ENCODE results near the gene PACSIN1. TPM values are rescaled to one million over a fixed set of nuclear protein-coding genes. Genes with fewer than 3 reads are reported as not detected.

PACSIN1 gene
- total and polyA plus RNA-seq, 2 experiments from 2014 or later, result 0.05 to 0.37 TPM

- Histone ChIP-seq H3K36me3 (replicated peaks; ENCODE audit: insufficient read depth, low read depth) (no peaks in the 10 kb centered on the region), H3K27ac (no peak overlapping the region), H3K4me3 (no peak overlapping the region), H4K20me1 (ENCODE audit: insufficient read depth, poor library complexity, severe bottlenecking) (no peaks in the 10 kb centered on the region), H3K9me3 (ENCODE audit: low read depth) (no peaks in the 10 kb centered on the region), H3K9me2 (replicated peaks; ENCODE audit: insufficient read depth) (no peaks in the 10 kb centered on the region), H3K4me1 (ENCODE audit: insufficient read depth) (peaks cover 12% of the 10 kb centered on the region), H3K27me3 (no peaks in the 10 kb centered on the region), H3K79me2 (no peaks in the 10 kb centered on the region), H3K4me2 (peak overlapping the region; percentile 93), H2AFZ (peak overlapping the region; percentile 83)
- TF ChIP-seq CTCF (IDR thresholded peaks at IDR 0.05; ENCODE audit: poor library complexity), result no peak
- TF ChIP-seq EZH2 (IDR thresholded peaks at IDR 0.05; ENCODE audit: borderline replicate concordance), result no peak
- no peak for TF ChIP-seq EZH2phosphoT487 (IDR thresholded peaks at IDR 0.05; ENCODE audit: low read depth, severe bottlenecking, unreplicated experiment)
- no peak for DNase-seq (ENCODE audit: low spot score)
- WGBS (ENCODE audit: low lambda C conversion rate, missing lambda C conversion rate), result 84% methylated on average over 12 of the region's 12 CpGs
Measured at GRCh38 chr6:34527751-34528670, 62.1 kb downstream of the PACSIN1 start.

- Histone ChIP-seq H2AFZ (no peak overlapping the region), H3K9me2 (replicated peaks; ENCODE audit: insufficient read depth) (no peaks in the 10 kb centered on the region), H3K27me3 (no peaks in the 10 kb centered on the region), H3K79me2 (no peaks in the 10 kb centered on the region), H3K4me1 (ENCODE audit: insufficient read depth) (peaks cover 12% of the 10 kb centered on the region), H3K4me2 (no peak overlapping the region), H3K27ac (no peak overlapping the region), H3K9me3 (ENCODE audit: low read depth) (no peaks in the 10 kb centered on the region), H4K20me1 (ENCODE audit: insufficient read depth, poor library complexity, severe bottlenecking) (no peaks in the 10 kb centered on the region), H3K4me3 (no peak overlapping the region), H3K36me3 (replicated peaks; ENCODE audit: insufficient read depth, low read depth) (no peaks in the 10 kb centered on the region)
- WGBS (ENCODE audit: low lambda C conversion rate, missing lambda C conversion rate), result 96% methylated on average over 8 of the region's 8 CpGs
- DNase-seq (ENCODE audit: low spot score), result no peak
- TF ChIP-seq EZH2phosphoT487 (IDR thresholded peaks at IDR 0.05; ENCODE audit: low read depth, severe bottlenecking, unreplicated experiment), result no peak
- TF ChIP-seq EZH2 (IDR thresholded peaks at IDR 0.05; ENCODE audit: borderline replicate concordance), result no peak
- no peak for TF ChIP-seq CTCF (IDR thresholded peaks at IDR 0.05; ENCODE audit: poor library complexity)
Measured at GRCh38 chr6:34528996-34529664, 63.3 kb downstream of the PACSIN1 start.

GRCh38 chr6:34529665-34530327 is 63.9 kb downstream of the PACSIN1 start:
- no peaks in the 10 kb centered on the region for H4K20me1 ChIP-seq (ENCODE audit: insufficient read depth, poor library complexity, severe bottlenecking)
- no peaks in the 10 kb centered on the region for H3K9me3 ChIP-seq (ENCODE audit: low read depth)
- no peaks in the 10 kb centered on the region for H3K27me3 ChIP-seq
- H3K9me2 ChIP-seq (replicated peaks; ENCODE audit: insufficient read depth), result no peaks in the 10 kb centered on the region
- peaks cover 8% of the 10 kb centered on the region for H3K4me1 ChIP-seq (ENCODE audit: insufficient read depth)
- WGBS (ENCODE audit: low lambda C conversion rate, missing lambda C conversion rate), result 86% methylated on average over 10 of the region's 10 CpGs
- no peak overlapping the region for H2AFZ ChIP-seq
- H3K79me2 ChIP-seq, result no peaks in the 10 kb centered on the region
- H3K36me3 ChIP-seq (replicated peaks; ENCODE audit: insufficient read depth, low read depth), result no peaks in the 10 kb centered on the region
- H3K4me2 ChIP-seq, result no peak overlapping the region
- H3K4me3 ChIP-seq, result no peak overlapping the region
- DNase-seq (ENCODE audit: low spot score), result peak; percentile 32
- no peak overlapping the region for H3K27ac ChIP-seq
- no peak for TF ChIP-seq EZH2 (IDR thresholded peaks at IDR 0.05; ENCODE audit: borderline replicate concordance)
- TF ChIP-seq CTCF (IDR thresholded peaks at IDR 0.05; ENCODE audit: poor library complexity), result no peak
- no peak for TF ChIP-seq EZH2phosphoT487 (IDR thresholded peaks at IDR 0.05; ENCODE audit: low read depth, severe bottlenecking, unreplicated experiment)

All from hepatocyte (in vitro differentiated cells).